GM19395 (cell line): Measurements from ENCODE around the gene TMEM117.

Experiments used
- ATAC-seq: cut with Tn5 transposase; IDR thresholded peaks from one replicate; pipeline ENCODE4 v1.9.1; 2021; ENCODE audit warnings: mild to moderate bottlenecking, moderate library complexity; ENCODE audit not compliant: unreplicated experiment

Gene TMEM117

GRCh38 chr12:44260581-44260980 lies 424.7 kb downstream of the TMEM117 start:
- ATAC-seq, result no peak

DNA sequence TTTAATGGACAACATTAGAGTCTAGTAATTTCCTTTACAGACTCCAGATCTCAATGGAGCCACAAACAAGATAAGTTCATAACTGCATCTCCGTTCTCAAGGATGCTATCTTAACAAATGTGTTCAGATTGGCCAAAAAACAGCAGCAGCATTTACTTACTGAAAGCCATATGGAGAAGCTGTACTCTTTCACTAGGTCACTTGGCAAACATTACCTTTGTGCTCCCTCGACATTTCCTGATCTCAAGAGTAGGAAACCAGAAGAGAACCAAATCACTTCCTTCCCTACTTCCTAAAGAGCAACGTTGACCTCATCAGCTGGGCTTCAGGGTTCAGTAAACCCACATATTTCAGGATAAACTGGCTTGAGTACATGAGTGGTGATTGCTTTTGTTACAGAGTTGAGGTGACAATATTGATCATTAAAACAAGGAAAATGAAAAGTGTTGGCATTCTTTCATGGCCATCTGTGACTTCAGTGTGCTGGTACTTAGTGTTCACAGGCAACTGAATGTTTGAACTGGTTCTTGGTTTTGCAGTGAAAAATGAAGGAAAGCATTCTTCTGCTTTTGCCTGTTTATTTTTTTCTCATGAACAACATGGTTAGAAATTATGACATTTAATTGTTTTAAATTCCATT lies 449.6 kb downstream of the TMEM117 start:
- ATAC-seq, result no peak

DNA sequence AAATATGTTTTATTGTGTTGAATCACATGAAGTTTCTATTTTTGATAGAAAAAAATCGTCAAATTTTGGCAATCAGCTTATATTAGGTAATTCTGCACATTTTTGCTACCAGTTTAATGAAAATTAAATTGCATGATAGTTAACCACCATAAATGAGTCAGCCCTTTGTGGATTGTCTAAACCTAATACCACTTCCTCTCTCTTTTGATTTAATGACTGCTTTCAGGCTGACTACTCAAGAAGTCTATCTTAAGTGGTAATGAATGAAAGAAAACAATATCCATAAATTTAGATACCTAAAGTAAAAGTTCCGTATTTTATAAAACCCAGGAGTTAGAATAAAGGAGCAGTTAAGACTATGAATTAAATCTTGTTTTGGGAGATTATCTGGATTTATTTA lies 450.5 kb downstream of the TMEM117 start:
- ATAC-seq, result no peak

GRCh38 chr12:44286821-44287505 lies 451.1 kb downstream of the TMEM117 start:
- ATAC-seq, result no peak

DNA sequence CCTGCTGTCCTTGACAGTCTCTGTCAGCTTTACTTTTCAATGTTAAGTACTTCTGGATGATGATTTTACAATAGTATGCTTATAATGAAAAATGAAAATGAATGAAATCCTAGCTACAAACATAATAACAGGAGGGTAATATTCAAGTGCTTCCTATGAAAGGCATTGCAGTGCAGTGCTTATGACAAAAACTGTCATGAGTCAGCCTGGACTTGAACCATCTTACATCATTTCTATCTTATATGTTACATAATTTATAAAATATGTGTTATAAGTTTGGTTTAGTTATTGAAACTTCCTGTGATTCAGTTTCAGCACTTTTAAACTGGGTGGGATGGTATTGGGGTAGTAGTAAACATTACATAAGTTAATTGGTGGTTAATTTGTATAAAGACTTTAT lies 451.7 kb downstream of the TMEM117 start:
- ATAC-seq, result no peak

GRCh38 chr12:44294649-44295048 lies 458.8 kb downstream of the TMEM117 start:
- ATAC-seq, result peak; percentile 98

GRCh38 chr12:44295958-44296623 lies 460.2 kb downstream of the TMEM117 start:
- ATAC-seq, result no peak

- no peak for ATAC-seq
Measured at GRCh38 chr12:44296624-44297197, 460.8 kb downstream of the TMEM117 start.

DNA sequence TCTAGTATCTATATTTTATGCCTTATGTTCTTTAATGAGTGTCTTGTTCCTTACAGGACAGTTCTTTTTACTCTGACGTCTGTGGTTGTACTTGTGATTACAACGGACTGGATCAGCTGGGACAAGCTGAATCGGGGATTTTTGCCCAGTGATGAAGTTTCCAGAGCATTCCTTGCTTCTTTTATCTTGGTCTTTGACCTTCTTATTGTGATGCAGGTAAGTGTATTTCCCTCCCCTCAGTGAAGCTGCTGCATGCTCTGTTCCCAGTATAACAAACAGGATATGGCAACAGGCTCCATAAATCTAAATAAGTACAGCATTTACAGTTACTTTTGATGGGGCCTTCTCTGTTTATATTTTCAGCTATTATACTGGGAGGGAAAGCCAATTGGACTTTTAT lies 463.6 kb downstream of the TMEM117 start:
- no peak for ATAC-seq

GRCh38 chr12:44307506-44308168 lies 471.8 kb downstream of the TMEM117 start:
- peak; percentile 57 for ATAC-seq

- no peak for ATAC-seq
Measured at GRCh38 chr12:44313188-44313587, 477.3 kb downstream of the TMEM117 start.

DNA sequence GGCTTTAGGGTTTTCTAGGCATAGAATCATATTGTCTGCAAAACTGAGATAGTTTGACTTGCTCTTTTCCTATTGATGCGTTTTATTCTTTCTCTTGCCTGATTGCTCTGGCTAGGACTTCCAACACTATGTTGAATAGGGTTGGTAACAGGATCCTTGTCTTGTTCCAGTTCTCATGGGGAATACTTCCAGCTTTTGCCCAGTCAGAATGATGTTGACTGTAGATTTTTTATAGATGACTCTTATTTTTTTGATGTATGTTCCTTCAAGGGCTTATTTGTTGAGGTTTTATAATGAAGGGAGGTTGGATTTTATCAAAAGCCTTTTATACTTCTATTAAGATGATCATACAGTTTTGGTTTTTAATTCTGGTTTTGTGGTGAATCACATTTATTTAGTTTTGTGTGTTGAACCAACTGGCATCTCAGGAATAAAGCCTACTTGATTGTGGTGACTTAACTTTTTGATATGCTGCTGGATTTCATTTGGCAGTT lies 478.2 kb downstream of the TMEM117 start:
- no peak for ATAC-seq

GRCh38 chr12:44317651-44318126 lies 481.8 kb downstream of the TMEM117 start:
- ATAC-seq, result peak; percentile 92

- no peak for ATAC-seq
Measured at GRCh38 chr12:44331269-44331668, 495.4 kb downstream of the TMEM117 start.

- ATAC-seq, result no peak
Measured at GRCh38 chr12:44334347-44334746, 498.5 kb downstream of the TMEM117 start.

- no peak for ATAC-seq
Measured at GRCh38 chr12:44335030-44335429, 499.1 kb downstream of the TMEM117 start.

- no peak for ATAC-seq
Measured at GRCh38 chr12:44336577-44336976, 500.7 kb downstream of the TMEM117 start.

GRCh38 chr12:44342371-44342770 lies 506.5 kb downstream of the TMEM117 start:
- ATAC-seq, result no peak

DNA sequence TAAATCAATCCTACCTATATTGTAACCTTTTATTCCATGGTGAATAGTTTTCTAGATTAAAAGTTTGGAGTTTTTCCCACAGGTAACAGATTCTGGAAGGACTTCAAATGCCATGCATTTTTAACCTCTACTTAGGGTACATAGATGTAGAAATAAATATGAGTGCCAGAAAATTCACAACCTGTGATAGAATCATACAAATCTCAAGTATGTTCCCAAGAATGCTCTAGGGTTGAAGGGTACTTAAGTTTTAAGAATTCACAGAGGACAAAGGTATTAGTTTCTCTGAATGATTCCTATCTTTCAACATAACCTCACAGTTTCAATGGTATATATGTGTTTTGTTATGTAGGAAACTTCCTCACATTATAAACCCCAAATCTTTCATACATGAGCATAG lies 511.3 kb downstream of the TMEM117 start:
- ATAC-seq, result no peak

DNA sequence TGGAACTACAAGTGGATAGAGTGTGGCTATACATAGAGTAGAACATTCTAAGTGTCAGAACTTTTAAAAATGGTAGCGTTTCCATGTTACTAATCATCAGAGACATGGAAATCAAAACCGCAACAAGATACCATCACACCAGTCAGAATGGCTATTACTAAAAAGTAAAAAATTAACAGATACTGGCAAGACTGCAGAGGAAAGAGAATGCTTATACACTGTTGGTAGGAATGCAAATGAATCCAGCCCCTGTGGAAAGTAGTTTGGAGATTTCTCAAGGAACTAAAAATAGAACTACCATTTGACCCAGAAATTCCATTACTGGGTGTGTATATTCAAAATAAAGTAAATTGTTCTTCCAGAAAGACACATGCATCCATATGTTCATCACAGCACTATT lies 521.6 kb downstream of the TMEM117 start:
- no peak for ATAC-seq

DNA sequence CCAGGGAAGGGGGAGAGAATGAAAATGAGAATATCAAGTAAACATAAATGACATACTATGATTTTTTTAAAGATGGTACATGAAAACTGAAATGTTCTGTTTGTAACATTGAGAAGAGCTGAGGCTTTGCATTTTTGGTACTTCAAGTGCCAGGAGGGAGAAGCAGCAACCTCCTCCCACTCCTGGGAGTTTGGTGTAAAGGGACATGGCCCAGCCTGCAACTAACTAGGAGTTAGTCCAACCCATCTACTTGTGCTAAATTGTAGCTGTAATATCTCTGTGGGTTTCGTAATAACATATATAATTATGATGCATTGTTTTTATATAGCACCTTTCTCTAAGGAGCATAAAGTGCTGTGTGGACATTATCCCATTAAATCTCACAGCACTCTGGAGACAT lies 522.8 kb downstream of the TMEM117 start:
- ATAC-seq, result no peak
